ENCODE measurements around the gene PLB1.

GRCh38 chr2:28619213-28620196, 123.6 kb downstream of the PLB1 start:
- TF ChIP-seq CTCF (conservative IDR thresholded peaks at IDR 0.05; ENCODE audit: low read depth, low read length) (no peak), EZH2phosphoT487 (IDR thresholded peaks at IDR 0.05; ENCODE audit: borderline replicate concordance, low read length) (no peak), EZH2 (IDR thresholded peaks at IDR 0.05; ENCODE audit: low read length, unreplicated experiment) (no peak)
